ENCODE measurements around the gene PLG.
"Not testable (repeated sequence)": the region's sequence is repeated elsewhere in the genome, so short reads cannot be mapped to it uniquely, and the experiment has no call there.

GRCh38 chr6:160788126-160788525 lies 86.1 kb downstream of the PLG start:
- TF ChIP-seq POLR2A (IDR thresholded peaks at IDR 0.05), result not testable (repeated sequence)
- TF ChIP-seq, protein P1, sequence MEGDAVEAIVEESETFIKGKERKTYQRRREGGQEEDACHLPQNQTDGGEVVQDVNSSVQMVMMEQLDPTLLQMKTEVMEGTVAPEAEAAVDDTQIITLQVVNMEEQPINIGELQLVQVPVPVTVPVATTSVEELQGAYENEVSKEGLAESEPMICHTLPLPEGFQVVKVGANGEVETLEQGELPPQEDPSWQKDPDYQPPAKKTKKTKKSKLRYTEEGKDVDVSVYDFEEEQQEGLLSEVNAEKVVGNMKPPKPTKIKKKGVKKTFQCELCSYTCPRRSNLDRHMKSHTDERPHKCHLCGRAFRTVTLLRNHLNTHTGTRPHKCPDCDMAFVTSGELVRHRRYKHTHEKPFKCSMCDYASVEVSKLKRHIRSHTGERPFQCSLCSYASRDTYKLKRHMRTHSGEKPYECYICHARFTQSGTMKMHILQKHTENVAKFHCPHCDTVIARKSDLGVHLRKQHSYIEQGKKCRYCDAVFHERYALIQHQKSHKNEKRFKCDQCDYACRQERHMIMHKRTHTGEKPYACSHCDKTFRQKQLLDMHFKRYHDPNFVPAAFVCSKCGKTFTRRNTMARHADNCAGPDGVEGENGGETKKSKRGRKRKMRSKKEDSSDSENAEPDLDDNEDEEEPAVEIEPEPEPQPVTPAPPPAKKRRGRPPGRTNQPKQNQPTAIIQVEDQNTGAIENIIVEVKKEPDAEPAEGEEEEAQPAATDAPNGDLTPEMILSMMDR (IDR thresholded peaks at IDR 0.05), result not testable (repeated sequence)

Data from transverse colon (tissue), 3 donors.